Activated CD8-positive, alpha-beta memory T cell treated with anti-CD3 and anti-CD28 coated beads, Interleukin-2, amount 50 U/mL, for 1 hour (primary cell): ENCODE measurements around the gene NPTN.

Experiments
- DNase-seq: peaks from one replicate; pipeline ENCODE4 v3.0.0-alpha.2; 2020; ENCODE audit errors: extremely low read depth

NPTN gene

GRCh38 chr15:73518180-73518862 is 114.9 kb downstream of the NPTN start:
- no peak for DNase-seq

DNA sequence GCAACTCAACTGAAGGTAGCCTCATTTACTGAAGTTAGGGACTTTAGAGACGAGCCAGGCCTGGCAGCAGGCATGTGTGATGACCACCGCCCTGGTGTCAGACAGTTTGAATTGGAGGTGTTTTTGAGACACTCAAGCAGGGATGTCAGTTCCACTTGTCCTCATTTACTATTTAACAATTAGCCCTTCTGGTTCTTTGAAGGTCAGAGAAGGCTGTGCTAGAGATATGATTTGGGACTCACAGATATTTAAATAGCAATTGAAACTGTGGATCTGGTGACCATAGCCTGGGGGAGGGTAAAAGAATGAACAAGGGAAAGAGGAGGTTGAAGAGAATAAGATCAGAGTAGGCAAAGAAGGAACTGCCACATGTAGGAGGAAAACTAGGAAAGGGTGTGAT is 115.6 kb downstream of the NPTN start:
- DNase-seq, result no peak

DNA sequence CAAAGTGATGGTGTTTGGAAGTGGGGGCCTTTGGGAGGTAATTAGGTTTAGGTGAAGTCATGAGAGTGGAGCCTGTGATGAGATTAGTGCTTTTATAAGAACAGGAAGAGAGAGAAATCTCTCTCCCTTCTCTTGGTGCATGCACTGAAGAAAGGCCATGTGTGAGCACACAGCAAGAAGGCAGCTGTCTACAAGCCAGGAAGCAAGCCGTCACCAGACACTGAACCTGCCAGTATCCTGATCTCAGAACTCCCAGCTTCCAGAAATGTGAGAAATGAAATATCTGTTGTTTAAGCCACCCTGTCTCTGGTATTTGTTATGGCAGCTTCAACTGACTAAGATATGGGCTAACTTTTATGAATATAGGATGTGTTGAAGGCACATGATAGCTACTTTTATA is 117.7 kb downstream of the NPTN start:
- DNase-seq, result no peak
